Endothelial cell (in vitro differentiated cells): Measurements from ENCODE around the gene CCDC13. TPM values are rescaled to one million over a fixed set of nuclear protein-coding genes. Genes with fewer than 3 reads are reported as not detected.

Experiments
- DNase-seq: peaks from one replicate; pipeline ENCODE4 v3.0.0; 2021; ENCODE audit warnings: low spot score
- H3K27ac Mint-ChIP-seq: one replicate; pipeline ENCODE4 v1.8.0; 2021; ENCODE audit warnings: mixed read lengths, inconsistent platforms; ENCODE audit not compliant: unreplicated experiment
- H3K27me3 Mint-ChIP-seq: one replicate; pipeline ENCODE4 v1.8.0; 2021; ENCODE audit warnings: mild to moderate bottlenecking, moderate library complexity, mixed read lengths, inconsistent platforms; ENCODE audit not compliant: unreplicated experiment
- H3K36me3 Mint-ChIP-seq: one replicate; pipeline ENCODE4 v1.8.0; 2021; ENCODE audit warnings: mild to moderate bottlenecking, low read depth, mixed read lengths, inconsistent platforms; ENCODE audit not compliant: unreplicated experiment
- H3K4me1 Mint-ChIP-seq: one replicate; pipeline ENCODE4 v1.8.0; 2021; ENCODE audit warnings: mild to moderate bottlenecking, mixed read lengths, inconsistent platforms; ENCODE audit not compliant: unreplicated experiment
- H3K4me3 Mint-ChIP-seq: one replicate; pipeline ENCODE4 v1.8.0; 2021; ENCODE audit warnings: mild to moderate bottlenecking, mixed read lengths, inconsistent platforms; ENCODE audit not compliant: unreplicated experiment
- H3K9me3 Mint-ChIP-seq: one replicate; pipeline ENCODE4 v1.8.0; 2021; ENCODE audit warnings: mixed read lengths, inconsistent platforms; ENCODE audit not compliant: unreplicated experiment
- CTCF ChIP-seq: fragments of 200-600 bp; sonication (generic); IDR thresholded peaks from one replicate; pipeline ENCODE4 v1.5.0; 2021; ENCODE audit warnings: antibody characterized with exemption; ENCODE audit not compliant: unreplicated experiment
- long read RNA-seq: library from polyadenylated mRNA; unstranded; transcript quantifications from one replicate; pipeline ENCODE4 v2.0.0, GENCODE V29; 2020; ENCODE audit not compliant: unreplicated experiment
- total RNA-seq: library from RNA; stranded (reverse); fragmentation: NEBNext Ultra II Directional; extraction: Animal tissue kit (Norgen Biotek cat#: 25700); gene quantifications from one replicate; pipeline ENCODE4 v1.2.1, GENCODE V29; 2021; ENCODE audit not compliant: unreplicated experiment

Gene CCDC13
- 0.41 TPM for total RNA-seq
- long read RNA-seq, result 0 reads

- H3K9me3 Mint-ChIP-seq, result no peaks in the 10 kb centered on the region
- peaks cover 4% of the 10 kb centered on the region for H3K4me1 Mint-ChIP-seq
- peak within 1 kb of the TSS; percentile 93 for H3K27ac Mint-ChIP-seq
- peak within 1 kb of the TSS; percentile 88 for H3K4me3 Mint-ChIP-seq
- no peaks in the 10 kb centered on the region for H3K36me3 Mint-ChIP-seq
- no peak for TF ChIP-seq CTCF
- DNase-seq, result peak; percentile 95
- peaks cover 4% of the 10 kb centered on the region for H3K27me3 Mint-ChIP-seq
Observed at GRCh38 chr3:42772670-42773408, at the start of gene CCDC13. Gene CCDC13, minus strand, starts transcription at chr3:42773253. Its CDS starts 14,908 bp downstream, at chr3:42758345.

- Mint-ChIP-seq H3K4me1 (peaks cover 6% of the 10 kb centered on the region), H3K36me3 (no peaks in the 10 kb centered on the region), H3K9me3 (no peaks in the 10 kb centered on the region), H3K4me3 (no peak overlapping the region), H3K27ac (no peak overlapping the region), H3K27me3 (no peaks in the 10 kb centered on the region)
- TF ChIP-seq CTCF, result no peak
- no peak for DNase-seq
Observed at GRCh38 chr3:42822828-42823227, 49.8 kb upstream of the CCDC13 start.

- Mint-ChIP-seq H3K27ac (no peak overlapping the region), H3K4me1 (peaks cover 6% of the 10 kb centered on the region), H3K4me3 (no peak overlapping the region), H3K27me3 (no peaks in the 10 kb centered on the region), H3K9me3 (no peaks in the 10 kb centered on the region), H3K36me3 (no peaks in the 10 kb centered on the region)
- DNase-seq, result no peak
- TF ChIP-seq CTCF, result no peak
Observed at GRCh38 chr3:42820746-42821051, 47.6 kb upstream of the CCDC13 start.

- peak; percentile 48 for DNase-seq
- Mint-ChIP-seq H3K9me3 (no peaks in the 10 kb centered on the region), H3K27me3 (no peaks in the 10 kb centered on the region), H3K36me3 (no peaks in the 10 kb centered on the region), H3K4me3 (no peak overlapping the region), H3K4me1 (peaks cover 6% of the 10 kb centered on the region), H3K27ac (peak overlapping the region; percentile 32)
- TF ChIP-seq CTCF, result peak; percentile 15
Observed at GRCh38 chr3:42819351-42819965, 46.4 kb upstream of the CCDC13 start.

GRCh38 chr3:42815826-42816225 lies 42.8 kb upstream of the CCDC13 start:
- no peak for TF ChIP-seq CTCF
- peaks cover 14% of the 10 kb centered on the region for H3K4me1 Mint-ChIP-seq
- H3K27me3 Mint-ChIP-seq, result no peaks in the 10 kb centered on the region
- H3K36me3 Mint-ChIP-seq, result no peaks in the 10 kb centered on the region
- DNase-seq, result no peak
- H3K9me3 Mint-ChIP-seq, result no peaks in the 10 kb centered on the region
- H3K27ac Mint-ChIP-seq, result no peak overlapping the region
- H3K4me3 Mint-ChIP-seq, result no peak overlapping the region
